Activated CD4-positive, alpha-beta memory T cell treated with anti-CD3 and anti-CD28 coated beads, Interleukin-2, amount 10 ng/mL, durations not matched to agents 7 days and 5 days (primary cell): Measurements from ENCODE around the gene COL5A1. TPM values are rescaled to one million over a fixed set of nuclear protein-coding genes. Genes with fewer than 3 reads are reported as not detected.
A peak's percentile ranks its signal among the peaks of the same experiment; 100 is the strongest.
"Not testable (repeated sequence)": the region's sequence is repeated elsewhere in the genome, so short reads cannot be mapped to it uniquely, and the experiment has no call there.

Experiments
- CTCF ChIA-PET: fragments of 350-600 bp; sonication (Branson Sonifier 250); formaldehyde crosslinking; loops from one replicate; lab custom pipeline; 2021; ENCODE audit warnings: antibody characterized with exemption, inconsistent platforms; lab: Charles Lee
- POLR2A ChIA-PET: fragments of 350-600 bp; sonication (Branson Sonifier 250); formaldehyde crosslinking; loops from one replicate; lab custom pipeline; 2021; ENCODE audit warnings: antibody characterized with exemption; lab: Charles Lee
- DNase-seq: peaks from one replicate; pipeline ENCODE4 v3.0.0-alpha.2; 2020
- H3K27ac Mint-ChIP-seq: one replicate; pipeline ENCODE4 v1.8.0; 2021; ENCODE audit warnings: mild to moderate bottlenecking, mixed read lengths
- H3K27me3 Mint-ChIP-seq: one replicate; pipeline ENCODE4 v1.8.0; 2021; ENCODE audit warnings: mixed read lengths
- H3K36me3 Mint-ChIP-seq: one replicate; pipeline ENCODE4 v1.8.0; 2021; ENCODE audit warnings: low read depth, mixed read lengths
- H3K4me1 Mint-ChIP-seq: one replicate; pipeline ENCODE4 v1.8.0; 2021; ENCODE audit warnings: mixed read lengths
- H3K4me3 Mint-ChIP-seq: one replicate; pipeline ENCODE4 v1.8.0; 2021; ENCODE audit warnings: mild to moderate bottlenecking, mixed read lengths
- H3K9me3 Mint-ChIP-seq: one replicate; pipeline ENCODE4 v1.8.0; 2021; ENCODE audit warnings: mixed read lengths
- total RNA-seq, 2 experiments: library from RNA; stranded (reverse); gene quantifications; one replicate each; pipeline ENCODE4 v1.2.3, GENCODE V29; 2021

The COL5A1 gene
- total RNA-seq, 2 experiments from 2014 or later, result 0.10 to 0.13 TPM

DNA sequence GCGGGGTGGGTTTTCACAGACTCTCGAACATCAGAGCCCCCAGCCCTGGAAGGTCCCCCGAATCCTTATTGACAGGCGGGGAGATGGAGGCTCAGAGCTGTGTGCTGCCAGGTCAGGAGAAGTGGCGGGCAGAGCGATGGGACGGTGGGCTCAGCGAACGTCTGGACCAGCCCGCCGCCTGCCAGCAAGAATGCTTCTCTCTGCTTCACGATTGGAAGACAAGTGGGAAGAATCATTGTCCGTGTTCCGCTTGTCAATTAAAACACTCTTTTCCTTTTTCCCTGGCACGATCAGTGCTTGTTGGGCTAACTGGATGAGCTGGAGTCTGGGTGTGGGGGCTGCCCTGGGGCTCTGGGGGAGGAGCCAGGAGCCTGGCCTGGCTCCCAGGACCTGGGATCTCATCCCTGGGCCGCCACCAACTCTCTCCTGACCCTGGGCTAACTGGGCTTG is 1.6 kb downstream of the COL5A1 start:
- CTCF ChIA-PET, result no interaction called here
- POLR2A ChIA-PET, result no interaction called here
- no peak overlapping the region for H3K4me3 Mint-ChIP-seq
- H3K4me1 Mint-ChIP-seq, result no peaks in the 10 kb centered on the region
- H3K27ac Mint-ChIP-seq, result no peak overlapping the region
- peaks cover 21% of the 10 kb centered on the region for H3K27me3 Mint-ChIP-seq
- H3K36me3 Mint-ChIP-seq, result no peaks in the 10 kb centered on the region
- H3K9me3 Mint-ChIP-seq, result no peaks in the 10 kb centered on the region
- no peak for DNase-seq

- POLR2A ChIA-PET, result not testable (repeated sequence)
These were observed 2.8 kb downstream of the COL5A1 start for GRCh38 chr9:134644401-134644724.

GRCh38 chr9:134644725-134645606 is 3.4 kb downstream of the COL5A1 start:
- Mint-ChIP-seq H3K36me3 (no peaks in the 10 kb centered on the region), H3K27ac (no peak overlapping the region), H3K9me3 (no peaks in the 10 kb centered on the region), H3K4me3 (no peak overlapping the region), H3K27me3 (peaks cover 18% of the 10 kb centered on the region), H3K4me1 (peaks cover 6% of the 10 kb centered on the region)
- ChIA-PET POLR2A (no interaction called here), CTCF (no interaction called here)
- no peak for DNase-seq

More at GRCh38 chr9:134644401-134644724, 2.8 kb downstream of the COL5A1 start:
- H3K4me3 Mint-ChIP-seq, DNase-seq, H3K27ac Mint-ChIP-seq, CTCF ChIA-PET, H3K4me1 Mint-ChIP-seq, H3K9me3 Mint-ChIP-seq, H3K36me3 Mint-ChIP-seq: not testable (repeated sequence)
- peaks cover 21% of the 10 kb centered on the region for H3K27me3 Mint-ChIP-seq

DNA sequence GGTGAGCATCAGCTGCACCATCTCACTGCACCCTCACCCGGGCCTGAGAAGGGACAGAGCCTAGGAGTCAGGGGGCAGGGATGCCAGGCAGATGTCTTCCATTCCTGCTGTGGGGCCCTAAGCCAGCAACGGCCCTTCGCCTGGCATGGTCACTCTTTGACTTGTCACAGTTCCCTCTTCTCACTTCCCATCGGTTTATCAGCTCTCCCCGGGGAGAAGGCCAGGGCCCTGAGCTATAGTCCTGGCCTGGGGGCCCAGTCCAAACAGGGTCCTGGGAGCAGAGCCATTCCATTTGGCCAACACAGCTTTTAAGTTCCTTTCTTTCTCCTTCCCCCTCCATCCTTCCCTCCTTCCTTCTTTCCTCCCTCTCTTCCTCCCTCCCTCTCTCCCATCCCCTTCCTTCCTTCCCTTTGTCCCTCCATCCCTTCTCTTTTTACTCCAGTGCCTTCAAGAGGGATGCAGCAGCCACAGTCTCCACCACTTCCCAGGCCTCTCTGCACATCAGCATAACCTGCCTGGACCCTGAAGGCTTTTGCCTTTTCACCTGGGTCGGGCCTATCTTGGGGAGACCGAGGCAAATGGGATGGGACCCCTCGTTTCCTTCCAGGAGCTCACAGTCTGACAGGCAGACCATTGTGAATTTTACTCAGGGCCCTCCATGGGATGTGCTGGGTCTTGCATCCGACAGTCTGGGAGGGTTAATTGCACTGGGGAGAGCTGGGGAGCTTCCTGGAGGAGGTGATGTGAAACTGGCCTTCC is 4.2 kb downstream of the COL5A1 start:
- CTCF ChIA-PET, result no interaction called here

GRCh38 chr9:134647359-134648080 is 5.9 kb downstream of the COL5A1 start:
- no peak for DNase-seq
- ChIA-PET POLR2A (no interaction called here), CTCF (no interaction called here)
- Mint-ChIP-seq H3K27ac (no peak overlapping the region), H3K27me3 (peaks cover 8% of the 10 kb centered on the region), H3K4me1 (peaks cover 6% of the 10 kb centered on the region), H3K4me3 (no peak overlapping the region), H3K9me3 (no peaks in the 10 kb centered on the region), H3K36me3 (no peaks in the 10 kb centered on the region)

More for the DNA sequence above, 4.2 kb downstream of the COL5A1 start:
- Mint-ChIP-seq H3K36me3 (no peaks in the 10 kb centered on the region), H3K4me1 (peaks cover 6% of the 10 kb centered on the region), H3K9me3 (no peaks in the 10 kb centered on the region), H3K4me3 (no peak overlapping the region), H3K27me3 (peaks cover 11% of the 10 kb centered on the region), H3K27ac (no peak overlapping the region)
- DNase-seq, result no peak
- POLR2A ChIA-PET, result no interaction called here

- DNase-seq, result no peak
- H3K9me3 Mint-ChIP-seq, result no peaks in the 10 kb centered on the region
- H3K4me3 Mint-ChIP-seq, result no peak overlapping the region
- H3K27me3 Mint-ChIP-seq, result no peaks in the 10 kb centered on the region
- ChIA-PET CTCF (no interaction called here), POLR2A (no interaction called here)
- peak overlapping the region; percentile 35 for H3K27ac Mint-ChIP-seq
- H3K4me1 Mint-ChIP-seq, result peaks cover 6% of the 10 kb centered on the region
- H3K36me3 Mint-ChIP-seq, result no peaks in the 10 kb centered on the region
These were observed 7.3 kb downstream of the COL5A1 start for GRCh38 chr9:134648701-134649530.

DNA sequence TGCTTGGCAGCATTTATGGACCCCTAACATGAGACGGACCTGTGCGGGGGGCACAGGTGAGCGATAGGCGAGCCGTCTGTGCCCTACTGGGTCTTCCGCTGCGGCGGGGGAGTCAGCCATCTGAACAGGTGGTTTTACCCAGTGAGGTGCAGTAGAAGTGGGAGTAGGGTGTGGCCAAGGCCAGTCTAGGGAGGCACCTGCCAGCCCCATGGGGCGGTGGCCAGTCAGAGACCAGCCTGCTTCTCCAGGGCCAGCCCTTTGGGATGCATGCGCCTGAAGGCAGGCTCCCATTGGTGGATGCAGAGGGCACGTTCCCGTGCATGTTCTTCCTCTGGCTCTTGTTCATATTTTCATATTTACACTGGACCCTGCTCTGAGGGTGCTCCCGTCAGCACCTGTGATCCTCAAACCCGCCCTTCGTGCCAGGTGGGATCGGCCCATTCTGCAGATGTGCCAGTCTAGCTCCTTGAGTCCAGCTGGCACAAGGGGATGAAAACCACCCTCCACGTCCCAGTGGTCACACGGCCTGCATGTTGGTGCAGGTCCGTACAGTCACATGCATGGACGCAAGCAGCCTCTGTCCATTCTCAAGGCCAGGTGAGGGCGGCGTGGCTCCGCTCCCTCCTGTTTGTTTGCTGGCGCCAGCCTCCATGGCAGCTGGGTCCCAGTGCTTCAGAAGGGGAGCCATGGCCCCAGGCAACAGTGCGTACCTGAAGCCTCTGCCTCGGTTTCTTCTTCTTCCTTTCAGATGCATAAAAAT is 9.0 kb downstream of the COL5A1 start:
- CTCF ChIA-PET, result no interaction called here

GRCh38 chr9:134651226-134651905 is 9.8 kb downstream of the COL5A1 start:
- ChIA-PET POLR2A (no interaction called here), CTCF (no interaction called here)
- peaks cover 6% of the 10 kb centered on the region for H3K4me1 Mint-ChIP-seq
- no peak for DNase-seq
- no peaks in the 10 kb centered on the region for H3K27me3 Mint-ChIP-seq
- H3K4me3 Mint-ChIP-seq, result no peak overlapping the region
- H3K9me3 Mint-ChIP-seq, result no peaks in the 10 kb centered on the region
- H3K36me3 Mint-ChIP-seq, result no peaks in the 10 kb centered on the region
- no peak overlapping the region for H3K27ac Mint-ChIP-seq

More for the DNA sequence above, 9.0 kb downstream of the COL5A1 start:
- no peaks in the 10 kb centered on the region for H3K27me3 Mint-ChIP-seq
- no peaks in the 10 kb centered on the region for H3K9me3 Mint-ChIP-seq
- no peak for DNase-seq
- no peak overlapping the region for H3K4me3 Mint-ChIP-seq
- H3K4me1 Mint-ChIP-seq, result peaks cover 6% of the 10 kb centered on the region
- H3K36me3 Mint-ChIP-seq, result no peaks in the 10 kb centered on the region
- H3K27ac Mint-ChIP-seq, result no peak overlapping the region
- POLR2A ChIA-PET, result no interaction called here

DNA sequence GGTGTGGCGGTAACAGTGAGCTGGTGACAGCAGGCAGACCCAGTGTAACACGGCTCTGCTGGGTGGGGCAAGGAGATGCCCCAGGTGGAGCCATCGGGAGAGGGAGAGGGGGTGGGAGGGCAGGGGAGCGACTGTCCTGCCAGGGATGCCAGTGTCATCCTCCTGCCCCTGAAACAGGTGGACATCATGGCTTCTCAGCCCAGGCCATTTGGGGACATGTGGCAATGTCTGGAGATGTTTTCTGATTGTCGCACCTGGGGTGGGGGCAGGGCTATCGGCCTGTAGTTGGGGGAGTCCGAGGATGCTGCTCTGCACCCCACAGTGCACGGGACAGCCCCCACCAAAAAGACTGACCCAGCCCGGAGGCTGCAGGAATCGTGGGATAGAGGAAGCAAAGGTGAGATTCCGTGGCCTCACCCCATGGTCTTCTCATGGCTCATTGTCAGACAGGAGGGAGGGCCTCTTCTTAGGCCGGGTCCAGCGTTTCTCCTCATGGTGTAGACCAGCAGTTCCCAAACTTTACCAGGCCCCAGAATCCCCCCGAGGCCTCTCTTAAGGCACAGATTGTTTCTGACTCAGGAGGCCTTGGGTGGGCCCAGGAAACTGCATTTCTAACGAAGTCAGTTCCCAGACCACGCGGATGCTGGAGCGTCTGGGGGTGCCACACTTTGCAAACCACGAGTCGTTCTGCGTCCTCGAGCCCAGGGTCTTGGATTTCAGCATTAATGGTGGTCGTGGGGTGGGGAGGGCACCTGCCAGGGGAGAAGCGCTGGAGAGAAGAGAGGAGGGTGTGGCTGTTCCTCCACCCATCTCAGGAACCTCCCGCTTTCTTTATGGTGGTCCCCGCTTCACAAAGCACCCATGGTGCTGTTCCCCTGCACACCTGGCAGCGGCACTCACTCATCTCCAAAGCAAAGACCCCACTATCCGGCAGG is 11.0 kb downstream of the COL5A1 start:
- DNase-seq, result no peak
- no peaks in the 10 kb centered on the region for H3K9me3 Mint-ChIP-seq
- no peaks in the 10 kb centered on the region for H3K36me3 Mint-ChIP-seq
- no peak overlapping the region for H3K4me3 Mint-ChIP-seq
- ChIA-PET POLR2A (no interaction called here), CTCF (no interaction called here)
- no peak overlapping the region for H3K27ac Mint-ChIP-seq
- H3K27me3 Mint-ChIP-seq, result no peaks in the 10 kb centered on the region
- H3K4me1 Mint-ChIP-seq, result peaks cover 6% of the 10 kb centered on the region

GRCh38 chr9:134653259-134654009 is 11.8 kb downstream of the COL5A1 start:
- CTCF ChIA-PET, result no interaction called here

More at GRCh38 chr9:134653259-134654009, 11.8 kb downstream of the COL5A1 start:
- Mint-ChIP-seq H3K27me3 (no peaks in the 10 kb centered on the region), H3K36me3 (no peaks in the 10 kb centered on the region), H3K27ac (no peak overlapping the region), H3K4me1 (peaks cover 6% of the 10 kb centered on the region), H3K4me3 (no peak overlapping the region), H3K9me3 (no peaks in the 10 kb centered on the region)
- DNase-seq, result no peak
- POLR2A ChIA-PET, result no interaction called here
